HFFc6 (cell line): ENCODE measurements around the gene MS4A14. TPM values are rescaled to one million over a fixed set of nuclear protein-coding genes. Genes with fewer than 3 reads are reported as not detected.

Source experiments
- DNase-seq: peaks from one replicate; pipeline ENCODE4 v3.0.0-alpha.2; 2018
- H3K27ac Mint-ChIP-seq: 2 replicates; pipeline ENCODE4 v1.8.0; 2020; ENCODE audit warnings: mild to moderate bottlenecking, mixed read lengths
- H3K27me3 Mint-ChIP-seq: 2 replicates; pipeline ENCODE4 v1.8.0; 2021; ENCODE audit warnings: mild to moderate bottlenecking, moderate library complexity, mixed read lengths; ENCODE audit not compliant: insufficient read depth
- H3K36me3 Mint-ChIP-seq: 2 replicates; pipeline ENCODE4 v1.8.0; 2021; ENCODE audit warnings: low read depth, mixed read lengths
- H3K4me1 Mint-ChIP-seq: 2 replicates; pipeline ENCODE4 v1.8.0; 2020; ENCODE audit warnings: low read depth, mixed read lengths
- H3K4me3 Mint-ChIP-seq: 2 replicates; pipeline ENCODE4 v1.8.0; 2020; ENCODE audit warnings: mild to moderate bottlenecking, moderate library complexity, mixed read lengths
- H3K9me3 Mint-ChIP-seq: 2 replicates; pipeline ENCODE4 v1.8.0; 2020; ENCODE audit warnings: mild to moderate bottlenecking, mixed read lengths
- CTCF ChIP-seq: fragments of 200-600 bp; sonication (generic); IDR thresholded peaks from 2 replicates; pipeline ENCODE4 v1.5.0; 2021; ENCODE audit warnings: antibody characterized with exemption, mild to moderate bottlenecking
- total RNA-seq, 6 experiments: library from RNA; stranded (reverse); fragmentation: NEBNext Ultra II Directional; extraction: Animal tissue kit (Norgen Biotek cat#: 25700); gene quantifications; 2 replicates in 1 of 6; 3 replicates in 5 of 6; pipeline ENCODE4 v1.2.3, GENCODE V29; 2021

Gene MS4A14
- total RNA-seq, 6 experiments from 2014 or later, result not detected

GRCh38 chr11:60459345-60459744 lies 63.1 kb downstream of the MS4A14 start:
- DNase-seq, result no peak
- Mint-ChIP-seq H3K9me3 (peaks cover 39% of the 10 kb centered on the region), H3K4me3 (no peak overlapping the region), H3K4me1 (no peaks in the 10 kb centered on the region), H3K27me3 (peaks cover 2% of the 10 kb centered on the region; the same call in 1 of the 2 replicates), H3K27ac (no peak overlapping the region), H3K36me3 (peaks cover 6% of the 10 kb centered on the region)
- no peak for TF ChIP-seq CTCF

Other genes with a start within 250 kb of the MS4A14 start
- gene MS4A6A, start 213.4 kb upstream of the MS4A14 start, total RNA-seq, result not detected
- gene MS4A4E, start 153.3 kb upstream of the MS4A14 start, total RNA-seq, result not detected
- not detected for gene MS4A4A, start 115.8 kb upstream of the MS4A14 start, total RNA-seq
- not detected for gene MS4A6E, start 69.2 kb upstream of the MS4A14 start, total RNA-seq
- not detected for gene MS4A7, start 17.9 kb upstream of the MS4A14 start, total RNA-seq
- not detected for gene MS4A5, start 33.1 kb downstream of the MS4A14 start, total RNA-seq
- not detected for gene MS4A1, start 59.4 kb downstream of the MS4A14 start, total RNA-seq
- gene MS4A12, start 96.3 kb downstream of the MS4A14 start, total RNA-seq, result under 1 TPM in 1 of 6 experiments, not detected in 5; 0.18 TPM
- not detected for gene MS4A13, start 118.9 kb downstream of the MS4A14 start, total RNA-seq